Body of pancreas (tissue), 4 donors: ENCODE results near the gene MAGED1.

ENCODE experiments used
- CTCF ChIP-seq, 7 experiments: fragments of 450-650 bp in 4 of 7; fragments of 200-600 bp in 3 of 7; sonication (generic) in 3 of 7; IDR thresholded peaks; one replicate each; pipeline ENCODE4 v1.5.1; 2016 to 2019; ENCODE audit warnings: antibody characterized with exemption in 7 of 7
- POLR2A ChIP-seq, 3 donors: fragments of 450-650 bp; IDR thresholded peaks; one replicate each; pipeline ENCODE4 v1.6.1; 2016; ENCODE audit warnings: antibody characterized with exemption in 3 of 3, mild to moderate bottlenecking in 2 of 3

GRCh38 chrX:51852096-51852495 is 41.3 kb upstream of the MAGED1 start:
- TF ChIP-seq CTCF (IDR thresholded peaks at IDR 0.05) (no peak), POLR2A (IDR thresholded peaks at IDR 0.05) (no peak)
